GM23338 (cell line): ENCODE data around the gene IGF2R. TPM values are rescaled to one million over a fixed set of nuclear protein-coding genes. Genes with fewer than 3 reads are reported as not detected.

Experiments
- ATAC-seq: fragments of 200-7000 bp; cut with Tn5 transposase; 3 replicates; pipeline ENCODE4 v1.9.1; 2020
- DNase-seq: peaks from one replicate; pipeline ENCODE4 v3.0.0-alpha.2; 2015; ENCODE audit warnings: low spot score
- H2AFZ ChIP-seq: fragments of 200-600 bp; sonication (generic); 2 replicates; pipeline ENCODE4 v1.8.0; 2016; ENCODE audit warnings: antibody characterized with exemption, mild to moderate bottlenecking, moderate library complexity
- H3F3A ChIP-seq: fragments of 200-600 bp; sonication (generic); replicated peaks from 2 replicates; pipeline ENCODE4 v1.8.0; 2017; ENCODE audit warnings: antibody characterized with exemption, mixed run types, low read depth
- H3K27ac ChIP-seq: fragments of 200-600 bp; sonication (generic); 2 replicates; pipeline ENCODE4 v1.6.1; 2016; ENCODE audit warnings: low read depth
- H3K27me3 ChIP-seq: fragments of 200-600 bp; sonication (generic); 2 replicates; pipeline ENCODE4 v1.8.0; 2016; ENCODE audit warnings: mild to moderate bottlenecking, mixed run types, moderate library complexity; ENCODE audit not compliant: insufficient read depth
- H3K36me3 ChIP-seq: fragments of 200-600 bp; sonication (generic); 2 replicates; pipeline ENCODE4 v1.8.0; 2016; ENCODE audit warnings: mild to moderate bottlenecking; ENCODE audit not compliant: insufficient read depth
- H3K4me1 ChIP-seq: fragments of 200-600 bp; sonication (generic); 2 replicates; pipeline ENCODE4 v1.8.0; 2016; ENCODE audit warnings: mild to moderate bottlenecking, moderate library complexity; ENCODE audit not compliant: insufficient read depth
- H3K4me2 ChIP-seq: fragments of 200-600 bp; sonication (generic); 2 replicates; pipeline ENCODE4 v1.7.1; 2017; ENCODE audit warnings: mixed run types
- H3K4me3 ChIP-seq: fragments of 200-600 bp; sonication (generic); 2 replicates; pipeline ENCODE4 v1.6.1; 2016; ENCODE audit warnings: mixed run types
- H3K79me2 ChIP-seq: fragments of 200-600 bp; sonication (generic); replicated peaks from 2 replicates; pipeline ENCODE4 v1.8.0; 2017; ENCODE audit warnings: mild to moderate bottlenecking; ENCODE audit not compliant: insufficient read depth
- H3K9me2 ChIP-seq: fragments of 200-600 bp; sonication (generic); 2 replicates; pipeline ENCODE4 v1.8.0; 2017; ENCODE audit not compliant: insufficient read depth
- H4K20me1 ChIP-seq: fragments of 200-600 bp; sonication (generic); replicated peaks from 2 replicates; pipeline ENCODE4 v1.8.0; 2017; ENCODE audit warnings: mild to moderate bottlenecking; ENCODE audit not compliant: insufficient read depth
- H3K27ac Mint-ChIP-seq: 2 replicates; pipeline ENCODE4 v1.8.0; 2020; ENCODE audit warnings: inconsistent platforms, mild to moderate bottlenecking, moderate library complexity, mixed read lengths
- H3K27me3 Mint-ChIP-seq: 3 replicates; pipeline ENCODE4 v1.8.0; 2022; ENCODE audit warnings: low read depth, mild to moderate bottlenecking, moderate library complexity, mixed read lengths, inconsistent platforms; ENCODE audit not compliant: insufficient read depth, poor library complexity
- H3K36me3 Mint-ChIP-seq: 3 replicates; pipeline ENCODE4 v1.8.0; 2021; ENCODE audit warnings: low read depth, mild to moderate bottlenecking, inconsistent platforms, moderate library complexity, mixed read lengths
- H3K4me1 Mint-ChIP-seq: 3 replicates; pipeline ENCODE4 v1.8.0; 2020; ENCODE audit warnings: mild to moderate bottlenecking, inconsistent platforms, mixed read lengths
- H3K4me3 Mint-ChIP-seq: 3 replicates; pipeline ENCODE4 v1.8.0; 2021; ENCODE audit warnings: moderate library complexity, mild to moderate bottlenecking, inconsistent platforms, mixed read lengths
- H3K9me3 Mint-ChIP-seq: 3 replicates; pipeline ENCODE4 v1.8.0; 2020; ENCODE audit warnings: moderate library complexity, mild to moderate bottlenecking, inconsistent platforms, mixed read lengths
- CREB1 ChIP-seq: fragments of 250-450 bp; sonication (Bioruptor Pico); IDR thresholded peaks from 2 replicates; pipeline ENCODE4 v1.5.0; 2020; ENCODE audit warnings: low read depth, mild to moderate bottlenecking, moderate library complexity
- CTCF ChIP-seq, 2 experiments: fragments of 200-600 bp in 1 of 2; sonication (generic) in 1 of 2; conservative IDR thresholded peaks; 2 replicates each; pipeline versions ENCODE4 v1.5.1 to v1.6.1; 2016 to 2017; ENCODE audit warnings: antibody characterized with exemption in 2 of 2, low read depth in 2 of 2, mild to moderate bottlenecking in 2 of 2, moderate library complexity in 1 of 2
- ETS1 ChIP-seq: IDR thresholded peaks from 2 replicates; pipeline ENCODE4 v1.6.1; 2016; ENCODE audit warnings: antibody characterized with exemption
- EZH2 ChIP-seq: fragments of 200-600 bp; sonication (generic); IDR thresholded peaks from one replicate; pipeline ENCODE4 v1.8.0; 2017; ENCODE audit warnings: antibody characterized with exemption, mild to moderate bottlenecking, low read depth; ENCODE audit not compliant: unreplicated experiment
- EZH2phosphoT487 ChIP-seq: fragments of 200-600 bp; sonication (generic); IDR thresholded peaks from one replicate; pipeline ENCODE4 v1.8.1; 2018; ENCODE audit warnings: antibody characterized with exemption; ENCODE audit not compliant: unreplicated experiment
- JUNB ChIP-seq: IDR thresholded peaks from one replicate; pipeline ENCODE4 v1.6.1; 2016; ENCODE audit warnings: antibody characterized with exemption; ENCODE audit not compliant: unreplicated experiment
- NANOG ChIP-seq: IDR thresholded peaks from 2 replicates; pipeline ENCODE4 v1.6.1; 2016; ENCODE audit warnings: antibody characterized with exemption, borderline replicate concordance
- POLR2AphosphoS5 ChIP-seq: IDR thresholded peaks from 2 replicates; pipeline ENCODE4 v1.6.1; 2016; ENCODE audit warnings: antibody characterized with exemption, low read depth
- STAT1 ChIP-seq: IDR thresholded peaks from one replicate; pipeline ENCODE4 v1.6.1; 2016; ENCODE audit warnings: antibody characterized with exemption; ENCODE audit not compliant: unreplicated experiment
- ZNF114 ChIP-seq: fragments of 250-450 bp; sonication (Bioruptor Pico); IDR thresholded peaks from 2 replicates; pipeline ENCODE4 v1.5.0; 2020; ENCODE audit warnings: mild to moderate bottlenecking, moderate library complexity
- ZNF331 ChIP-seq: fragments of 250-450 bp; sonication (Bioruptor Pico); IDR thresholded peaks from 2 replicates; pipeline ENCODE4 v1.5.0; 2020; ENCODE audit warnings: low read depth, mild to moderate bottlenecking, moderate library complexity
- polyA plus RNA-seq: library from polyadenylated mRNA; unstranded; fragments of >200 nt; fragmentation: Nextera tagmentation; extraction: Ambion mirVana; gene quantifications from 2 replicates; pipeline ENCODE4 v1.2.1, GENCODE V29; 2016
- total RNA-seq: library from RNA; depleted of rRNA; stranded (reverse); fragments of >200 nt; shearing (Covaris generic); gene quantifications from 2 replicates; pipeline ENCODE4 v1.2.3, GENCODE V29; 2014
- TF ChIP-seq, protein P1 (sequence below): IDR thresholded peaks from one replicate; pipeline ENCODE4 v1.6.1; 2018; ENCODE audit warnings: antibody characterized with exemption; ENCODE audit not compliant: unreplicated experiment
- TF ChIP-seq, protein P2 (sequence below): fragments of 250-450 bp; sonication (Bioruptor Pico); IDR thresholded peaks from 2 replicates; pipeline ENCODE4 v1.5.0; 2020; ENCODE audit warnings: mild to moderate bottlenecking, moderate library complexity

Gene IGF2R
- total and polyA plus RNA-seq, 2 experiments from 2014 or later, result 12.5 to 76.4 TPM

- DNase-seq (no peak), ATAC-seq (no peak)
- H3K4me1 Mint-ChIP-seq, result peaks cover 42% of the 10 kb centered on the region
- no peaks in the 10 kb centered on the region for H3F3A ChIP-seq
- H3K4me3 Mint-ChIP-seq, result no peak overlapping the region
- H3K9me3 Mint-ChIP-seq, result no peaks in the 10 kb centered on the region
- peaks cover 99% of the 10 kb centered on the region for H3K79me2 ChIP-seq
- H3K4me3 ChIP-seq, result no peak overlapping the region
- H4K20me1 ChIP-seq, result peaks cover 39% of the 10 kb centered on the region
- 0 out of 2 replicates have a peak overlapping the region, but pooled peaks have one; percentile 55 for H3K27ac ChIP-seq
- H3K36me3 ChIP-seq, result no peaks in the 10 kb centered on the region
- no peaks in the 10 kb centered on the region for H3K27me3 ChIP-seq
- H2AFZ ChIP-seq, result no peak overlapping the region
- H3K9me2 ChIP-seq, result no peaks in the 10 kb centered on the region
- H3K27me3 Mint-ChIP-seq, result peaks cover 8% of the 10 kb centered on the region
- TF ChIP-seq CTCF (conservative IDR thresholded peaks at IDR 0.05; ENCODE audit: low read depth in 2 of 2) (no peak), STAT1 (no peak), JUNB (no peak), NANOG (no peak), ZNF331 (CRISPR knock-in tag) (no peak), ZNF114 (no peak), POLR2AphosphoS5 (no peak), ETS1 (no peak), CREB1 (CRISPR knock-in tag) (no peak), EZH2 (no peak), EZH2phosphoT487 (no peak)
- TF ChIP-seq, protein P1, sequence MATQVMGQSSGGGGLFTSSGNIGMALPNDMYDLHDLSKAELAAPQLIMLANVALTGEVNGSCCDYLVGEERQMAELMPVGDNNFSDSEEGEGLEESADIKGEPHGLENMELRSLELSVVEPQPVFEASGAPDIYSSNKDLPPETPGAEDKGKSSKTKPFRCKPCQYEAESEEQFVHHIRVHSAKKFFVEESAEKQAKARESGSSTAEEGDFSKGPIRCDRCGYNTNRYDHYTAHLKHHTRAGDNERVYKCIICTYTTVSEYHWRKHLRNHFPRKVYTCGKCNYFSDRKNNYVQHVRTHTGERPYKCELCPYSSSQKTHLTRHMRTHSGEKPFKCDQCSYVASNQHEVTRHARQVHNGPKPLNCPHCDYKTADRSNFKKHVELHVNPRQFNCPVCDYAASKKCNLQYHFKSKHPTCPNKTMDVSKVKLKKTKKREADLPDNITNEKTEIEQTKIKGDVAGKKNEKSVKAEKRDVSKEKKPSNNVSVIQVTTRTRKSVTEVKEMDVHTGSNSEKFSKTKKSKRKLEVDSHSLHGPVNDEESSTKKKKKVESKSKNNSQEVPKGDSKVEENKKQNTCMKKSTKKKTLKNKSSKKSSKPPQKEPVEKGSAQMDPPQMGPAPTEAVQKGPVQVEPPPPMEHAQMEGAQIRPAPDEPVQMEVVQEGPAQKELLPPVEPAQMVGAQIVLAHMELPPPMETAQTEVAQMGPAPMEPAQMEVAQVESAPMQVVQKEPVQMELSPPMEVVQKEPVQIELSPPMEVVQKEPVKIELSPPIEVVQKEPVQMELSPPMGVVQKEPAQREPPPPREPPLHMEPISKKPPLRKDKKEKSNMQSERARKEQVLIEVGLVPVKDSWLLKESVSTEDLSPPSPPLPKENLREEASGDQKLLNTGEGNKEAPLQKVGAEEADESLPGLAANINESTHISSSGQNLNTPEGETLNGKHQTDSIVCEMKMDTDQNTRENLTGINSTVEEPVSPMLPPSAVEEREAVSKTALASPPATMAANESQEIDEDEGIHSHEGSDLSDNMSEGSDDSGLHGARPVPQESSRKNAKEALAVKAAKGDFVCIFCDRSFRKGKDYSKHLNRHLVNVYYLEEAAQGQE, result no peak
- TF ChIP-seq, protein P2, sequence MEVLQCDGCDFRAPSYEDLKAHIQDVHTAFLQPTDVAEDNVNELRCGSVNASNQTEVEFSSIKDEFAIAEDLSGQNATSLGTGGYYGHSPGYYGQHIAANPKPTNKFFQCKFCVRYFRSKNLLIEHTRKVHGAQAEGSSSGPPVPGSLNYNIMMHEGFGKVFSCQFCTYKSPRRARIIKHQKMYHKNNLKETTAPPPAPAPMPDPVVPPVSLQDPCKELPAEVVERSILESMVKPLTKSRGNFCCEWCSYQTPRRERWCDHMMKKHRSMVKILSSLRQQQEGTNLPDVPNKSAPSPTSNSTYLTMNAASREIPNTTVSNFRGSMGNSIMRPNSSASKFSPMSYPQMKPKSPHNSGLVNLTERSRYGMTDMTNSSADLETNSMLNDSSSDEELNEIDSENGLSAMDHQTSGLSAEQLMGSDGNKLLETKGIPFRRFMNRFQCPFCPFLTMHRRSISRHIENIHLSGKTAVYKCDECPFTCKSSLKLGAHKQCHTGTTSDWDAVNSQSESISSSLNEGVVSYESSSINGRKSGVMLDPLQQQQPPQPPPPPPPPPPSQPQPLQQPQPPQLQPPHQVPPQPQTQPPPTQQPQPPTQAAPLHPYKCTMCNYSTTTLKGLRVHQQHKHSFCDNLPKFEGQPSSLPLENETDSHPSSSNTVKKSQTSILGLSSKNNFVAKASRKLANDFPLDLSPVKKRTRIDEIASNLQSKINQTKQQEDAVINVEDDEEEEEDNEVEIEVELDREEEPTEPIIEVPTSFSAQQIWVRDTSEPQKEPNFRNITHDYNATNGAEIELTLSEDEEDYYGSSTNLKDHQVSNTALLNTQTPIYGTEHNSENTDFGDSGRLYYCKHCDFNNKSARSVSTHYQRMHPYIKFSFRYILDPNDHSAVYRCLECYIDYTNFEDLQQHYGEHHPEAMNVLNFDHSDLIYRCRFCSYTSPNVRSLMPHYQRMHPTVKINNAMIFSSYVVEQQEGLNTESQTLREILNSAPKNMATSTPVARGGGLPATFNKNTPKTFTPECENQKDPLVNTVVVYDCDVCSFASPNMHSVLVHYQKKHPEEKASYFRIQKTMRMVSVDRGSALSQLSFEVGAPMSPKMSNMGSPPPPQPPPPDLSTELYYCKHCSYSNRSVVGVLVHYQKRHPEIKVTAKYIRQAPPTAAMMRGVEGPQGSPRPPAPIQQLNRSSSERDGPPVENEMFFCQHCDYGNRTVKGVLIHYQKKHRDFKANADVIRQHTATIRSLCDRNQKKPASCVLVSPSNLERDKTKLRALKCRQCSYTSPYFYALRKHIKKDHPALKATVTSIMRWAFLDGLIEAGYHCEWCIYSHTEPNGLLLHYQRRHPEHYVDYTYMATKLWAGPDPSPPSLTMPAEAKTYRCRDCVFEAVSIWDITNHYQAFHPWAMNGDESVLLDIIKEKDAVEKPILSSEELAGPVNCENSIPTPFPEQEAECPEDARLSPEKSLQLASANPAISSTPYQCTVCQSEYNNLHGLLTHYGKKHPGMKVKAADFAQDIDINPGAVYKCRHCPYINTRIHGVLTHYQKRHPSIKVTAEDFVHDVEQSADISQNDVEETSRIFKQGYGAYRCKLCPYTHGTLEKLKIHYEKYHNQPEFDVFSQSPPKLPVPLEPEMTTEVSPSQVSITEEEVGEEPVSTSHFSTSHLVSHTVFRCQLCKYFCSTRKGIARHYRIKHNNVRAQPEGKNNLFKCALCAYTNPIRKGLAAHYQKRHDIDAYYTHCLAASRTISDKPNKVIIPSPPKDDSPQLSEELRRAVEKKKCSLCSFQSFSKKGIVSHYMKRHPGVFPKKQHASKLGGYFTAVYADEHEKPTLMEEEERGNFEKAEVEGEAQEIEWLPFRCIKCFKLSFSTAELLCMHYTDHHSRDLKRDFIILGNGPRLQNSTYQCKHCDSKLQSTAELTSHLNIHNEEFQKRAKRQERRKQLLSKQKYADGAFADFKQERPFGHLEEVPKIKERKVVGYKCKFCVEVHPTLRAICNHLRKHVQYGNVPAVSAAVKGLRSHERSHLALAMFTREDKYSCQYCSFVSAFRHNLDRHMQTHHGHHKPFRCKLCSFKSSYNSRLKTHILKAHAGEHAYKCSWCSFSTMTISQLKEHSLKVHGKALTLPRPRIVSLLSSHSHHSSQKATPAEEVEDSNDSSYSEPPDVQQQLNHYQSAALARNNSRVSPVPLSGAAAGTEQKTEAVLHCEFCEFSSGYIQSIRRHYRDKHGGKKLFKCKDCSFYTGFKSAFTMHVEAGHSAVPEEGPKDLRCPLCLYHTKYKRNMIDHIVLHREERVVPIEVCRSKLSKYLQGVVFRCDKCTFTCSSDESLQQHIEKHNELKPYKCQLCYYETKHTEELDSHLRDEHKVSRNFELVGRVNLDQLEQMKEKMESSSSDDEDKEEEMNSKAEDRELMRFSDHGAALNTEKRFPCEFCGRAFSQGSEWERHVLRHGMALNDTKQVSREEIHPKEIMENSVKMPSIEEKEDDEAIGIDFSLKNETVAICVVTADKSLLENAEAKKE (CRISPR knock-in tag), result no peak
- no peak overlapping the region for H3K27ac Mint-ChIP-seq
- peaks cover 27% of the 10 kb centered on the region for H3K36me3 Mint-ChIP-seq
- H3K4me2 ChIP-seq, result no peak overlapping the region
- H3K4me1 ChIP-seq, result peaks cover 14% of the 10 kb centered on the region
Measured at GRCh38 chr6:159999240-159999671, 30.4 kb downstream of the IGF2R start.
